HEK293 (cell line): ENCODE results near the gene NUFIP2.

ENCODE experiments used
- CTCF ChIP-seq: fragments of 450-650 bp; formaldehyde crosslinking; IDR thresholded peaks from 2 replicates; pipeline ENCODE4 v1.5.1; 2016; ENCODE audit warnings: missing biosample characterization, missing genetic modification characterization
- SP2 ChIP-seq: fragments of 450-650 bp; formaldehyde crosslinking; IDR thresholded peaks from 2 replicates; pipeline ENCODE4 v1.5.1; 2016; ENCODE audit warnings: missing biosample characterization, missing genetic modification characterization

DNA sequence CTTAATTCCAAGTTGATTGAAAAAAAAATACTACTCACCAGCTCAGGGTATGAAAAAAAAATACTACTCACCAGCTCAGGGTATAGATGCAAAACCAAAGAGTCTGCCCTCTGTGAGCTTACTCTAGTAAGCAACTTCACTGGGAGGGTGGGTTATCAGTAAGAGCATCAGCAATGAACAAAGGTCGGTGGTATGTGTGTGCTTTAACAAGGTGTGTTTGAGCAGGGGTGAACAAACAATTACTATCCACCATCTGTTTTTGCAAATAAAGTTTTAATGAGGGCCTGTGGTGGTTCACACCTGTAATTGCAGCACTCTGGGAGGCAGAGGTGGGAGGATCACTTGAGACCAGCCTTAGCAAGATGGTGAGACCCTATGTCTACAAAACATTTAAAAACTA is 20.0 kb downstream of the NUFIP2 start:
- TF ChIP-seq SP2 (tag by site-specific recombination) (no peak), CTCF (tag by site-specific recombination) (no peak)
